ENCODE measurements around the gene ALS2CL. TPM values are rescaled to one million over a fixed set of nuclear protein-coding genes. Genes with fewer than 3 reads are reported as not detected.
A peak's percentile ranks its signal among the peaks of the same experiment; 100 is the strongest.

ALS2CL gene
- total RNA-seq, 4 donors from 2014 or later: 129 to 260 (median 172) TPM

GRCh38 chr3:46659285-46659684, 34.2 kb downstream of the ALS2CL start:
- H3K9me3 ChIP-seq: no peaks in the 10 kb centered on the region
- peak; percentile 40 to 60 for DNase-seq (ENCODE audit: low spot score in 2 of 2)
- H3K27me3 ChIP-seq: peaks cover 2% of the 10 kb centered on the region
- no peaks in the 10 kb centered on the region for H3K36me3 ChIP-seq
- H3K27ac ChIP-seq: no peak overlapping the region
- WGBS: 81% methylated on average over 8 of the region's 8 CpGs
- peaks cover 40% of the 10 kb centered on the region for H3K4me1 ChIP-seq
- TF ChIP-seq POLR2AphosphoS5 (IDR thresholded peaks at IDR 0.05) (no peak), POLR2A (IDR thresholded peaks at IDR 0.05) (no peak), CTCF (IDR thresholded peaks at IDR 0.05) (no peak), EP300 (IDR thresholded peaks at IDR 0.05) (no peak)
- H3K4me3 ChIP-seq: no peak overlapping the region

GRCh38 chr3:46656778-46657556, 36.5 kb downstream of the ALS2CL start:
- no peak overlapping the region for H3K4me3 ChIP-seq
- no peaks in the 10 kb centered on the region for H3K36me3 ChIP-seq
- 84% methylated on average over 9 of the region's 9 CpGs for WGBS
- no peaks in the 10 kb centered on the region for H3K9me3 ChIP-seq
- TF ChIP-seq POLR2AphosphoS5 (IDR thresholded peaks at IDR 0.05) (no peak), POLR2A (IDR thresholded peaks at IDR 0.05) (no peak), CTCF (IDR thresholded peaks at IDR 0.05) (no peak), EP300 (IDR thresholded peaks at IDR 0.05) (no peak)
- no peak overlapping the region for H3K27ac ChIP-seq
- DNase-seq (ENCODE audit: low spot score in 2 of 2): no peak
- peaks cover 23% of the 10 kb centered on the region for H3K4me1 ChIP-seq
- H3K27me3 ChIP-seq: peaks cover 2% of the 10 kb centered on the region

- no peak for DNase-seq (ENCODE audit: low spot score in 2 of 2)
- TF ChIP-seq EP300 (IDR thresholded peaks at IDR 0.05) (no peak), POLR2AphosphoS5 (IDR thresholded peaks at IDR 0.05) (no peak)
- H3K36me3 ChIP-seq: no peaks in the 10 kb centered on the region
- no peak overlapping the region for H3K27ac ChIP-seq
- no peaks in the 10 kb centered on the region for H3K9me3 ChIP-seq
- peaks cover 6% of the 10 kb centered on the region for H3K4me1 ChIP-seq
- no peak overlapping the region for H3K4me3 ChIP-seq
- H3K27me3 ChIP-seq: peaks cover 2% of the 10 kb centered on the region
- 85% methylated on average over 6 of the region's 6 CpGs for WGBS
Measured at GRCh38 chr3:46655271-46655670, 38.2 kb downstream of the ALS2CL start.

- TF ChIP-seq POLR2AphosphoS5 (IDR thresholded peaks at IDR 0.05) (no peak), POLR2A (IDR thresholded peaks at IDR 0.05) (no peak), CTCF (IDR thresholded peaks at IDR 0.05) (no peak), EP300 (IDR thresholded peaks at IDR 0.05) (no peak)
- DNase-seq (ENCODE audit: low spot score in 2 of 2): no peak
- no peaks in the 10 kb centered on the region for H3K9me3 ChIP-seq
- H3K27ac ChIP-seq: no peak overlapping the region
- peaks cover 3% of the 10 kb centered on the region for H3K4me1 ChIP-seq
- H3K36me3 ChIP-seq: no peaks in the 10 kb centered on the region
- H3K4me3 ChIP-seq: no peak overlapping the region
- H3K27me3 ChIP-seq: peaks cover 4% of the 10 kb centered on the region
- WGBS: 64% methylated on average over 1 of the region's 1 CpG
Measured at GRCh38 chr3:46651084-46651483, 42.4 kb downstream of the ALS2CL start.

- no peaks in the 10 kb centered on the region for H3K36me3 ChIP-seq
- no peak overlapping the region for H3K4me3 ChIP-seq
- peaks cover 2% of the 10 kb centered on the region for H3K27me3 ChIP-seq
- H3K4me1 ChIP-seq: peaks cover 3% of the 10 kb centered on the region
- TF ChIP-seq POLR2A (IDR thresholded peaks at IDR 0.05): no peak
- TF ChIP-seq CTCF (IDR thresholded peaks at IDR 0.05): no peak
- no peak for TF ChIP-seq POLR2AphosphoS5 (IDR thresholded peaks at IDR 0.05)
- TF ChIP-seq EP300 (IDR thresholded peaks at IDR 0.05): no peak
- no peaks in the 10 kb centered on the region for H3K9me3 ChIP-seq
- no peak overlapping the region for H3K27ac ChIP-seq
- DNase-seq (ENCODE audit: low spot score in 2 of 2): no peak
- 73% methylated on average over 3 of the region's 3 CpGs for WGBS
Measured at GRCh38 chr3:46649436-46649835, 44.0 kb downstream of the ALS2CL start.
